ENCODE measurements around the gene PCCA. TPM values are rescaled to one million over a fixed set of nuclear protein-coding genes. Genes with fewer than 3 reads are reported as not detected.

PCCA gene
- polyA plus RNA-seq, 2 of the 4 experiments (the other 2 are of a cell fraction), result 13.2 to 13.7 TPM

DNA sequence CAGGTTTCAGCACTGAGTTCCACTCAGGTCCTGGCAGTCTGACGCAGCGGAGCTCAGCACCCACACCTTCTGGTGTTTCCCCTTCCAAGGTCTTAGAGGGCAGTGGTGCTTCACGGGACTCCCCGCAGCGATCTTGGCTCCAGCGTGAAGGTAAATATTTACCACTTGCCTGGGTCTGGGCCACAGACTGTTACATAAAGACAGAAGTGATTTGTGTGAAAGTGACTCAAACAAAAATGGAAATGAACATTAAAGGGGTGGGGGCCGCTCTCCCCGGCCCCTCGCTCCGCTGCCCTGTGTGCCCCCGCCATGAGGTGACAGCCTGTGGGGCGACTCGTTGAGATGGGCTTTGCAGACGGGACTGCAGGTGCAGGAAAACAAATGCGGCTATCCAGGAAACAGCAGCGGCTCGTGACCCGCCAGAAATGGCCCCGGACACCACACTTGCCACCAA, 444.7 kb downstream of the PCCA start:
- ChIA-PET POLR2A (no interaction called here), CTCF (interaction anchor here (0.6 kb wide), 1 partner anchor 617 kb away, joined by 3 read pairs; no protein-coding TSS in a partner anchor)
- Histone ChIP-seq H3K4me1 (no peaks in the 10 kb centered on the region), H3K9me3 (no peaks in the 10 kb centered on the region), H3K4me2 (no peak overlapping the region), H3K27ac (no peak overlapping the region), H3K4me3 (no peak overlapping the region)
- DNase-seq (ENCODE audit: low read depth in 1 of 2, low spot score in 1 of 2) (no peak), FAIRE-seq (no peak), ATAC-seq (no peak)
- TF ChIP-seq, protein P1, sequence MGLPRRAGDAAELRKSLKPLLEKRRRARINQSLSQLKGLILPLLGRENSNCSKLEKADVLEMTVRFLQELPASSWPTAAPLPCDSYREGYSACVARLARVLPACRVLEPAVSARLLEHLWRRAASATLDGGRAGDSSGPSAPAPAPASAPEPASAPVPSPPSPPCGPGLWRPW (IDR thresholded peaks at IDR 0.05), result no peak
- TF ChIP-seq BHLHE40 (IDR thresholded peaks at IDR 0.05; ENCODE audit: low read depth, low read length) (no peak), RFX5 (IDR thresholded peaks at IDR 0.05) (no peak), GATA3 (IDR thresholded peaks at IDR 0.05; ENCODE audit: borderline replicate concordance) (no peak)
- WGBS (ENCODE audit: missing lambda C conversion rate), result 78% methylated on average over 13 of the region's 19 CpGs

DNA sequence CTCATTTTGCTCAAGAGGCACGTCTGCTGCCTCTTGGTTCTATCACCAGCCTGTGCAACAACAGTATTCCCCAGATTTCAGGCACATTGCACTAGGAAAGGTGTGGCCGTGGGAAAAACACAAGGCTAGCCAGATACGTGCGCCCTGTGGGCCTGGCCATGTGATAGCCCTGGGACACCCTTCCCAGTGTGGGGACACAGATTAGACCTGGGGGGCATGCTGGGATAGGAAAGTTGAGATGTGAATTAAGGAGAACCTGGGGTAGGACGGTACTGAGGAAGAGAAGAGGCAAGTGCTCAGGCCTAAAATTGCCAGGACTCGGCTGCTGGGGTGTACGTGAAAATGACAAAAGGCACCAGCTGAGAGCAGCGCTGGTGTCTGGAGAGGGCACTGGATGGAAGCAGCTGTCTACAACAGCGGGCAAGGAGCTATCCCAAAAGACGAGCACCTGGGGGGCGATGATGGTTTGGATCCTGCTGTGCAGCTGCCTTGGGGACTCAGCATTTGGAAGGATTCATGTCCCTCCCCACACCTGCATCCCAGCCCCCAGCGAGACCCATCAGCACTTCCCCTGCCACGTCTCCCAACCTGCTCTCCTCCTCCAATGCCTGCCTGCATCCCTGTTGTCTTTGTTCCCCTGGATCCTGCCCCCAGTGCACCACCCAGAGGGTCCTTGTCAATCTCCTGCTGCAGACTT, 445.4 kb downstream of the PCCA start:
- CTCF ChIA-PET, result interaction anchor here (1.4 kb wide), 1 partner anchor 32 kb away, joined by 4 read pairs; no protein-coding TSS in a partner anchor
- H3K4me1 ChIP-seq, result no peaks in the 10 kb centered on the region
- DNase-seq (ENCODE audit: low read depth in 1 of 2, low spot score in 1 of 2), result no peak
- POLR2A ChIA-PET, result no interaction called here
- TF ChIP-seq SREBF2 (IDR thresholded peaks at IDR 0.05) (no peak), JUNB (IDR thresholded peaks at IDR 0.05) (no peak), NR3C1 (IDR thresholded peaks at IDR 0.05) (no peak), CHD4 (IDR thresholded peaks at IDR 0.05; ENCODE audit: borderline replicate concordance) (no peak)
- 92% methylated on average over 13 of the region's 13 CpGs for WGBS (ENCODE audit: missing lambda C conversion rate)
- no peak for FAIRE-seq
- no peaks in the 10 kb centered on the region for H3K9me3 ChIP-seq
- no peak overlapping the region for H3K4me2 ChIP-seq
- ATAC-seq, result no peak
- no peak overlapping the region for H3K4me3 ChIP-seq
- no peak overlapping the region for H3K27ac ChIP-seq

DNA sequence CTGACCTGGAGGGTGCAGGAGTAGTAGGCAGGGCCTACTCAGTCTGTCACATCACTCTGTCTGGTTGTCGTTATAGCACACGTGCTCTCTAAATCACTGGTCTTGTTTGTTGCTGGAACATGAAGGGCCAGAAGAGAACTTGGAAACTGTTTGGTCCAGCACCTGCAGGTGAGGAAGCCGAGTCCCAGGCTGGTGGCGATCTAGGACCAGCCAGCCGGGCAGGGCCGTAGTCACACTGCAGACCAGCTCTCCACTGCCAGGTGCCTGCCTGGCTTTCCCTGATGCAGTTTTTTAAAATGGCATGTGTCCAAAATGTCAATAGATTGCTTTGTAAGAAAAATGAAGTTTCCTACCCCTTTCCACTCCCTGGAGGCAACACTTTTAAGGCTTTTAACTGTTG, 446.0 kb downstream of the PCCA start:
- DNase-seq (ENCODE audit: low read depth in 1 of 2, low spot score in 1 of 2), result no peak
- no peak overlapping the region for H3K4me3 ChIP-seq
- WGBS (ENCODE audit: missing lambda C conversion rate), result 97% methylated on average over 6 of the region's 6 CpGs
- no peaks in the 10 kb centered on the region for H3K9me3 ChIP-seq
- no peak for ATAC-seq
- ChIA-PET CTCF (interaction anchor here (1.4 kb wide), 1 partner anchor 32 kb away, joined by 4 read pairs; no protein-coding TSS in a partner anchor), POLR2A (no interaction called here)
- no peak for FAIRE-seq
- no peaks in the 10 kb centered on the region for H3K4me1 ChIP-seq
- TF ChIP-seq, protein P2, sequence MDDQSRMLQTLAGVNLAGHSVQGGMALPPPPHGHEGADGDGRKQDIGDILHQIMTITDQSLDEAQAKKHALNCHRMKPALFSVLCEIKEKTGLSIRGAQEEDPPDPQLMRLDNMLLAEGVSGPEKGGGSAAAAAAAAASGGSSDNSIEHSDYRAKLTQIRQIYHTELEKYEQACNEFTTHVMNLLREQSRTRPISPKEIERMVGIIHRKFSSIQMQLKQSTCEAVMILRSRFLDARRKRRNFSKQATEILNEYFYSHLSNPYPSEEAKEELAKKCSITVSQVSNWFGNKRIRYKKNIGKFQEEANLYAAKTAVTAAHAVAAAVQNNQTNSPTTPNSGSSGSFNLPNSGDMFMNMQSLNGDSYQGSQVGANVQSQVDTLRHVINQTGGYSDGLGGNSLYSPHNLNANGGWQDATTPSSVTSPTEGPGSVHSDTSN (IDR thresholded peaks at IDR 0.05), result no peak
- no peak for TF ChIP-seq ZNF302 (CRISPR knock-in tag; IDR thresholded peaks at IDR 0.05)
- no peak for TF ChIP-seq HOXB5 (CRISPR knock-in tag; IDR thresholded peaks at IDR 0.05)
- no peak for TF ChIP-seq BHLHE40 (IDR thresholded peaks at IDR 0.05; ENCODE audit: low read depth, low read length)
- TF ChIP-seq, protein P1 (IDR thresholded peaks at IDR 0.05), result no peak
- no peak for TF ChIP-seq ZSCAN20 (CRISPR knock-in tag; IDR thresholded peaks at IDR 0.05)
- TF ChIP-seq FOSB (CRISPR knock-in tag; IDR thresholded peaks at IDR 0.05), result no peak
- TF ChIP-seq RCOR1 (IDR thresholded peaks at IDR 0.05; ENCODE audit: low read depth, low read length), result no peak
- TF ChIP-seq CBX2 (IDR thresholded peaks at IDR 0.05; ENCODE audit: borderline replicate concordance, low read depth), result no peak
- no peak for TF ChIP-seq MAFK (IDR thresholded peaks at IDR 0.05; ENCODE audit: partially characterized antibody)
- no peak for TF ChIP-seq NPAS2 (CRISPR knock-in tag; IDR thresholded peaks at IDR 0.05; ENCODE audit: borderline replicate concordance)
- TF ChIP-seq, protein P3, sequence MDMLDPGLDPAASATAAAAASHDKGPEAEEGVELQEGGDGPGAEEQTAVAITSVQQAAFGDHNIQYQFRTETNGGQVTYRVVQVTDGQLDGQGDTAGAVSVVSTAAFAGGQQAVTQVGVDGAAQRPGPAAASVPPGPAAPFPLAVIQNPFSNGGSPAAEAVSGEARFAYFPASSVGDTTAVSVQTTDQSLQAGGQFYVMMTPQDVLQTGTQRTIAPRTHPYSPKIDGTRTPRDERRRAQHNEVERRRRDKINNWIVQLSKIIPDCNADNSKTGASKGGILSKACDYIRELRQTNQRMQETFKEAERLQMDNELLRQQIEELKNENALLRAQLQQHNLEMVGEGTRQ (IDR thresholded peaks at IDR 0.05), result no peak
- no peak for TF ChIP-seq EHF (CRISPR knock-in tag; IDR thresholded peaks at IDR 0.05)
- no peak for TF ChIP-seq EHMT2 (IDR thresholded peaks at IDR 0.05; ENCODE audit: low read depth)
- TF ChIP-seq CHD4 (IDR thresholded peaks at IDR 0.05; ENCODE audit: borderline replicate concordance), result no peak
- no peak for TF ChIP-seq MYC (IDR thresholded peaks at IDR 0.05; ENCODE audit: borderline replicate concordance, low read length)
- no peak for TF ChIP-seq KDM1A (IDR thresholded peaks at IDR 0.05; ENCODE audit: low read depth)
- TF ChIP-seq ZFP36 (IDR thresholded peaks at IDR 0.05; ENCODE audit: borderline replicate concordance, partially characterized antibody), result no peak
- TF ChIP-seq, protein P4, sequence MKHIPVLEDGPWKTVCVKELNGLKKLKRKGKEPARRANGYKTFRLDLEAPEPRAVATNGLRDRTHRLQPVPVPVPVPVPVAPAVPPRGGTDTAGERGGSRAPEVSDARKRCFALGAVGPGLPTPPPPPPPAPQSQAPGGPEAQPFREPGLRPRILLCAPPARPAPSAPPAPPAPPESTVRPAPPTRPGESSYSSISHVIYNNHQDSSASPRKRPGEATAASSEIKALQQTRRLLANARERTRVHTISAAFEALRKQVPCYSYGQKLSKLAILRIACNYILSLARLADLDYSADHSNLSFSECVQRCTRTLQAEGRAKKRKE (CRISPR knock-in tag; IDR thresholded peaks at IDR 0.05; ENCODE audit: low read depth), result no peak
- TF ChIP-seq POLR2AphosphoS2 (conservative IDR thresholded peaks at IDR 0.05; ENCODE audit: low read length), result no peak
- no peak overlapping the region for H3K27ac ChIP-seq
- H3K4me2 ChIP-seq, result no peak overlapping the region

Data from A549 (cell line).